Endodermal cell (in vitro differentiated cells): ENCODE measurements around the gene CEACAM1. TPM values are rescaled to one million over a fixed set of nuclear protein-coding genes. Genes with fewer than 3 reads are reported as not detected.
"Not testable (repeated sequence)": the region's sequence is repeated elsewhere in the genome, so short reads cannot be mapped to it uniquely, and the experiment has no call there.

Experiments
- DNase-seq: peaks from one replicate; pipeline ENCODE4 v3.0.0-alpha.2; 2017
- H3K27ac ChIP-seq: 2 replicates; pipeline ENCODE4 v1.5.1; 2013; ENCODE audit warnings: mild to moderate bottlenecking, low read depth, low read length, moderate library complexity
- H3K27me3 ChIP-seq: 2 replicates; pipeline ENCODE4 v1.6.1; 2013; ENCODE audit warnings: mild to moderate bottlenecking, low read length, moderate library complexity; ENCODE audit not compliant: insufficient read depth, control insufficient read depth, poor library complexity, severe bottlenecking
- H3K36me3 ChIP-seq: 2 replicates; pipeline ENCODE4 v1.7.0; 2013; ENCODE audit warnings: mild to moderate bottlenecking, low read length, moderate library complexity; ENCODE audit not compliant: control insufficient read depth, insufficient read depth
- H3K4me1 ChIP-seq: one replicate; pipeline ENCODE4 v1.7.0; 2013; ENCODE audit warnings: low read length; ENCODE audit not compliant: control insufficient read depth, insufficient read depth
- H3K4me3 ChIP-seq: 2 replicates; pipeline ENCODE4 v1.5.1; 2013; ENCODE audit warnings: mild to moderate bottlenecking, low read length, moderate library complexity
- H3K9ac ChIP-seq: 2 replicates; pipeline ENCODE4 v1.6.1; 2013; ENCODE audit warnings: mild to moderate bottlenecking, low read length, moderate library complexity; ENCODE audit not compliant: poor library complexity, severe bottlenecking; ENCODE audit errors: extremely low read depth
- H3K9me3 ChIP-seq: 2 replicates; pipeline ENCODE4 v1.6.1; 2013; ENCODE audit warnings: mild to moderate bottlenecking, low read length, moderate library complexity; ENCODE audit not compliant: control insufficient read depth
- H3K27ac Mint-ChIP-seq: 2 replicates; pipeline ENCODE4 v1.8.0; 2020; ENCODE audit warnings: mixed read lengths
- H3K27me3 Mint-ChIP-seq: 2 replicates; pipeline ENCODE4 v1.8.0; 2021; ENCODE audit warnings: mild to moderate bottlenecking, mixed read lengths; ENCODE audit not compliant: insufficient read depth
- H3K36me3 Mint-ChIP-seq: 2 replicates; pipeline ENCODE4 v1.8.0; 2020; ENCODE audit warnings: low read depth, mixed read lengths
- H3K4me1 Mint-ChIP-seq: 2 replicates; pipeline ENCODE4 v1.8.0; 2020; ENCODE audit warnings: mixed read lengths
- H3K4me3 Mint-ChIP-seq: 2 replicates; pipeline ENCODE4 v1.8.0; 2020; ENCODE audit warnings: mild to moderate bottlenecking, moderate library complexity, mixed read lengths
- H3K9me3 Mint-ChIP-seq: 2 replicates; pipeline ENCODE4 v1.8.0; 2020; ENCODE audit warnings: mild to moderate bottlenecking, mixed read lengths
- WGBS, 2 experiments: methylation state at CpG; one replicate each; pipeline versions ENCODE4 v1.1.5 to v1.1.7; 2013; ENCODE audit warnings: missing lambda C conversion rate in 2 of 2, mixed read lengths in 1 of 2; ENCODE audit not compliant: insufficient coverage in 1 of 2, insufficient read length in 1 of 2; 5-methylcytosine and 5-hydroxymethylcytosine counted together
- total RNA-seq, 2 donors: library from RNA; stranded (reverse); fragmentation: NEBNext Ultra II Directional in 1 of 2; extraction: Animal tissue kit (Norgen Biotek cat#: 25700) in 1 of 2; gene quantifications; 2 replicates in 1 of 2; 3 replicates in 1 of 2; pipeline ENCODE4 v1.2.1, GENCODE V29; 2021
- TF ChIP-seq, protein P1 (sequence below): fragments of 200-600 bp; sonication (generic); conservative IDR thresholded peaks from 2 replicates; pipeline ENCODE4 v1.5.0; 2021; ENCODE audit warnings: antibody characterized with exemption, mild to moderate bottlenecking

The CEACAM1 gene
- total RNA-seq, 2 donors from 2014 or later, result 1.0 to 1.5 TPM

- no peak overlapping the region for H3K27ac ChIP-seq
- TF ChIP-seq, protein P1, sequence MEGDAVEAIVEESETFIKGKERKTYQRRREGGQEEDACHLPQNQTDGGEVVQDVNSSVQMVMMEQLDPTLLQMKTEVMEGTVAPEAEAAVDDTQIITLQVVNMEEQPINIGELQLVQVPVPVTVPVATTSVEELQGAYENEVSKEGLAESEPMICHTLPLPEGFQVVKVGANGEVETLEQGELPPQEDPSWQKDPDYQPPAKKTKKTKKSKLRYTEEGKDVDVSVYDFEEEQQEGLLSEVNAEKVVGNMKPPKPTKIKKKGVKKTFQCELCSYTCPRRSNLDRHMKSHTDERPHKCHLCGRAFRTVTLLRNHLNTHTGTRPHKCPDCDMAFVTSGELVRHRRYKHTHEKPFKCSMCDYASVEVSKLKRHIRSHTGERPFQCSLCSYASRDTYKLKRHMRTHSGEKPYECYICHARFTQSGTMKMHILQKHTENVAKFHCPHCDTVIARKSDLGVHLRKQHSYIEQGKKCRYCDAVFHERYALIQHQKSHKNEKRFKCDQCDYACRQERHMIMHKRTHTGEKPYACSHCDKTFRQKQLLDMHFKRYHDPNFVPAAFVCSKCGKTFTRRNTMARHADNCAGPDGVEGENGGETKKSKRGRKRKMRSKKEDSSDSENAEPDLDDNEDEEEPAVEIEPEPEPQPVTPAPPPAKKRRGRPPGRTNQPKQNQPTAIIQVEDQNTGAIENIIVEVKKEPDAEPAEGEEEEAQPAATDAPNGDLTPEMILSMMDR, result no peak
- no peak overlapping the region for H3K9ac ChIP-seq
- H3K27me3 Mint-ChIP-seq, result peaks cover 3% of the 10 kb centered on the region
- no peaks in the 10 kb centered on the region for H3K9me3 ChIP-seq
- H3K9me3 Mint-ChIP-seq, result no peaks in the 10 kb centered on the region
- H3K36me3 Mint-ChIP-seq, result no peaks in the 10 kb centered on the region
- no peaks in the 10 kb centered on the region for H3K36me3 ChIP-seq
- no peak overlapping the region for H3K4me3 Mint-ChIP-seq
- no peak overlapping the region for H3K27ac Mint-ChIP-seq
- H3K4me1 ChIP-seq, result peaks cover 2% of the 10 kb centered on the region
- 88 to 89% methylated on average over 2 to 5 of the region's 5 CpGs for WGBS, 2 experiments
- DNase-seq, result no peak
- H3K4me1 Mint-ChIP-seq, result peaks cover 14% of the 10 kb centered on the region
- H3K4me3 ChIP-seq, result no peak overlapping the region
- no peaks in the 10 kb centered on the region for H3K27me3 ChIP-seq
Measured at GRCh38 chr19:42524250-42524649, 4.0 kb downstream of the CEACAM1 start.

DNA sequence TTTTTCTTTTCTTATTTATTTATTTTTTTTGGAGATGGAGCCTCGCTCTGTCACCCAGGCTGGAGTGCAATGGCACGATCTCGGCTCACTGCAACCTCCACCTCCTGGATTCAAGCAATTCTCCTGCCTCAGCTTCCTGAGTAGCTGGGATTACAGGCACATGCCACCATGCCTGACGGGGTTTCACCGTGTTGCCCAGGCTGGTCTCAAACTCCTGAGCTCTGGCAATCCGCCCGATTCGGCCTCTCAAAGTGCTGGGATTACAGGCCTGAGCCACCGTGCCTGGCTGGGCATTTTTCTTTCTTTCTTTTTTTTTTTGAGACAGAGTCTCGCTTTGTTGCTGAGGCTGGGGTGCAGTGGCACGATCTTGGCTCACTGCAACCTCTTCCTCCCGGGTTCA, 6.0 kb downstream of the CEACAM1 start:
- H3K4me3 ChIP-seq, H3K4me1 ChIP-seq, DNase-seq, H3K4me3 Mint-ChIP-seq, H3K9ac ChIP-seq, H3K27me3 Mint-ChIP-seq, H3K27ac Mint-ChIP-seq, H3K36me3 ChIP-seq, H3K27ac ChIP-seq, H3K4me1 Mint-ChIP-seq, H3K9me3 ChIP-seq, H3K9me3 Mint-ChIP-seq, H3K27me3 ChIP-seq, H3K36me3 Mint-ChIP-seq: not testable (repeated sequence)
- WGBS, 2 experiments, result 93 to 96% methylated on average over 9 to 12 of the region's 12 CpGs

DNA sequence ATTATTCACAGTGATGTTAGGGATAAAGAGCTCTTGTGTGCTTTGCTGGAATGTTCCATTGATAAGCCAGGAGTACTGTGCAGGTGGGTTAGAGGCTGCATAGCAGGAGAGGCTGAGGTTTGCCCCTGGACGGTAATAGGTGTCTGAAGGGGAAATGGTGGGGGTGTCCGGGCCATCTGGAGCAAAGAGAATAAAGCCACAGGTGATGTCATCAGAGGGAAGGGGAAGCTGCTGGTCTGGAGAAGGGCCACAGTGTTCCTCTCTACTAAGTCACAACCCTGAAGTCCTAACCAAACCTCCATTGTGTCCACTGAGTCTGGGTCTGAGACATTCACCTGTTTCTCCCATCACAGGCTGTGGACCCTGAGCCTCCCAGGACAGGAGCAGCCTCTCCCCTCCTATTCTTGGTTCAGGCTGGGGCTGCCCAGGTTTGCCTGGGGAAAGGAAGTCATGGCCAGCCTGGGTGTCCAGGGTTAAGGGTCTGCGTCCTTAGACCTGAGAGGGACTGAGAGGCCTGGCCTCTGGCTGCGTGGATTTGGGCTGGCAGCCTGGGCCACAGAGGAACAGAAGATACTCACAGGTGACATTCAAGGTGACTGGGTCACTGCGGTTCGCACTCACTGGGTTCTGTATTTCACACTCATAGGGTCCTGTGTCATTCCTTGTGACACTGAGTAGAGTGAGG, 6.8 kb downstream of the CEACAM1 start:
- H3K4me1 ChIP-seq, result no peaks in the 10 kb centered on the region
- no peak overlapping the region for H3K4me3 Mint-ChIP-seq
- no peak overlapping the region for H3K27ac Mint-ChIP-seq
- H3K9me3 ChIP-seq, result peaks cover 4% of the 10 kb centered on the region
- no peaks in the 10 kb centered on the region for H3K36me3 Mint-ChIP-seq
- H3K4me3 ChIP-seq, result no peak overlapping the region
- peaks cover 3% of the 10 kb centered on the region for H3K9me3 Mint-ChIP-seq
- no peak overlapping the region for H3K9ac ChIP-seq
- H3K36me3 ChIP-seq, result no peaks in the 10 kb centered on the region
- no peak overlapping the region for H3K27ac ChIP-seq
- H3K27me3 Mint-ChIP-seq, result peaks cover 3% of the 10 kb centered on the region
- DNase-seq, result no peak
- H3K4me1 Mint-ChIP-seq, result no peaks in the 10 kb centered on the region
- no peaks in the 10 kb centered on the region for H3K27me3 ChIP-seq
- TF ChIP-seq, protein P1, result no peak
- WGBS, 2 experiments, result 89 to 93% methylated on average over 4 to 6 of the region's 6 CpGs

GRCh38 chr19:42519108-42519507, 9.2 kb downstream of the CEACAM1 start:
- DNase-seq, result no peak
- Histone ChIP-seq H3K36me3 (no peaks in the 10 kb centered on the region), H3K9me3 (peaks cover 4% of the 10 kb centered on the region), H3K9ac (no peak overlapping the region), H3K4me1 (no peaks in the 10 kb centered on the region), H3K27ac (no peak overlapping the region), H3K27me3 (no peaks in the 10 kb centered on the region), H3K4me3 (no peak overlapping the region)
- Mint-ChIP-seq H3K4me1 (no peaks in the 10 kb centered on the region), H3K9me3 (peaks cover 3% of the 10 kb centered on the region), H3K4me3 (no peak overlapping the region), H3K27me3 (no peaks in the 10 kb centered on the region), H3K36me3 (no peaks in the 10 kb centered on the region), H3K27ac (no peak overlapping the region)
- TF ChIP-seq, protein P1, result no peak
- 87 to 100% methylated on average over 1 to 3 of the region's 3 CpGs for WGBS, 2 experiments
